B cell (primary cell): Measurements from ENCODE around the gene DHH. TPM values are rescaled to one million over a fixed set of nuclear protein-coding genes. Genes with fewer than 3 reads are reported as not detected.
A peak's percentile ranks its signal among the peaks of the same experiment; 100 is the strongest.

Experiments
- ATAC-seq: fragments of 200-7000 bp; cut with Tn5 transposase; one replicate; pipeline ENCODE4 v1.10.0; 2021; ENCODE audit warnings: low read depth, mild to moderate bottlenecking, moderate number of reproducible peaks, moderate library complexity
- CTCF ChIA-PET: fragments of 350-600 bp; sonication (Branson Sonifier 250); formaldehyde crosslinking; loops from one replicate; lab custom pipeline; 2021; ENCODE audit warnings: antibody characterized with exemption, inconsistent platforms; lab: Charles Lee
- POLR2A ChIA-PET: fragments of 350-600 bp; sonication (Branson Sonifier 250); formaldehyde crosslinking; loops from one replicate; lab custom pipeline; 2021; ENCODE audit warnings: antibody characterized with exemption; lab: Charles Lee
- DNase-seq: peaks from one replicate; pipeline ENCODE4 v3.0.0; 2013
- H2AFZ ChIP-seq: 2 replicates; pipeline ENCODE4 v1.6.1; 2012; ENCODE audit warnings: mild to moderate bottlenecking, low read depth, low read length; ENCODE audit not compliant: insufficient read depth, poor library complexity, severe bottlenecking
- H3K27ac ChIP-seq, 2 donors: 1 replicate in 1 of 2; 2 replicates in 1 of 2; pipeline ENCODE4 v1.5.1; 2012 to 2013; ENCODE audit warnings: low read length in 2 of 2, mild to moderate bottlenecking in 2 of 2, moderate library complexity in 1 of 2
- H3K27me3 ChIP-seq, 4 experiments: fragments of 200-600 bp in 1 of 4; sonication (generic) in 1 of 4; replicated peaks in 1 of 4; 1 replicate in 2 of 4; 2 replicates in 2 of 4; pipeline versions ENCODE4 v1.6.1 to v1.7.0; 2013 to 2016; ENCODE audit warnings: low read length in 3 of 4, mild to moderate bottlenecking in 2 of 4, mixed read lengths in 1 of 4, moderate library complexity in 1 of 4; ENCODE audit not compliant: insufficient read depth in 4 of 4, control insufficient read depth in 3 of 4; ENCODE audit errors: control extremely low read depth in 1 of 4
- H3K36me3 ChIP-seq, 2 experiments: replicated peaks in 1 of 2; 1 replicate in 1 of 2; 2 replicates in 1 of 2; pipeline versions ENCODE4 v1.6.1 to v1.7.1; 2013; ENCODE audit warnings: low read length in 1 of 2; ENCODE audit not compliant: insufficient read depth in 2 of 2, control insufficient read depth in 1 of 2; ENCODE audit errors: control extremely low read depth in 1 of 2, extremely low read depth in 1 of 2
- H3K4me1 ChIP-seq, 2 donors: fragments of 200-600 bp in 1 of 2; sonication (generic) in 1 of 2; 1 replicate in 1 of 2; 2 replicates in 1 of 2; pipeline versions ENCODE4 v1.5.1 to v1.6.1; 2013 to 2017; ENCODE audit warnings: low read length in 2 of 2; ENCODE audit not compliant: control insufficient read depth in 2 of 2, insufficient read depth in 2 of 2
- H3K4me2 ChIP-seq: replicated peaks from 2 replicates; pipeline ENCODE3; 2012; ENCODE audit warnings: mild to moderate bottlenecking, low read depth, low read length; ENCODE audit not compliant: poor library complexity, severe bottlenecking
- H3K4me3 ChIP-seq, 5 experiments: fragments of 200-600 bp in 1 of 5; sonication (generic) in 1 of 5; 1 replicate in 3 of 5; 2 replicates in 2 of 5; pipeline versions ENCODE4 v1.5.1 to v1.7.0; 2011 to 2016; ENCODE audit warnings: low read length in 4 of 5, mild to moderate bottlenecking in 4 of 5, low read depth in 2 of 5, control low read depth in 1 of 5, moderate library complexity in 1 of 5; ENCODE audit not compliant: insufficient read depth in 1 of 5; ENCODE audit errors: control extremely low read depth in 1 of 5, extremely low read depth in 1 of 5
- H3K79me2 ChIP-seq: fragments of 200-600 bp; sonication (generic); one replicate; pipeline ENCODE4 v1.6.0; 2016; ENCODE audit warnings: low read length; ENCODE audit not compliant: control insufficient read depth, insufficient read depth
- H3K9ac ChIP-seq: fragments of 200-600 bp; sonication (generic); 2 replicates; pipeline ENCODE4 v1.6.1; 2017; ENCODE audit warnings: mild to moderate bottlenecking, low read length, moderate library complexity
- H3K9me3 ChIP-seq, 3 donors: one replicate each; pipeline versions ENCODE4 v1.6.1 to v1.7.1; 2013; ENCODE audit warnings: low read length in 2 of 3; ENCODE audit not compliant: control insufficient read depth in 2 of 3, insufficient read depth in 1 of 3; ENCODE audit errors: control extremely low read depth in 1 of 3
- H4K20me1 ChIP-seq: 2 replicates; pipeline ENCODE4 v1.6.0; 2012; ENCODE audit warnings: mild to moderate bottlenecking, low read length; ENCODE audit not compliant: insufficient read depth, control insufficient read depth, poor library complexity, severe bottlenecking
- H3K27ac Mint-ChIP-seq: one replicate; pipeline ENCODE4 v1.8.0; 2021; ENCODE audit warnings: mixed read lengths
- H3K27me3 Mint-ChIP-seq: one replicate; pipeline ENCODE4 v1.8.0; 2021; ENCODE audit warnings: mixed read lengths
- H3K4me1 Mint-ChIP-seq: one replicate; pipeline ENCODE4 v1.8.0; 2021; ENCODE audit warnings: mixed read lengths
- H3K4me3 Mint-ChIP-seq: one replicate; pipeline ENCODE4 v1.8.0; 2021; ENCODE audit warnings: mixed read lengths
- H3K9me3 Mint-ChIP-seq: one replicate; pipeline ENCODE4 v1.8.0; 2022; ENCODE audit warnings: mixed read lengths; ENCODE audit not compliant: insufficient read depth
- EZH2 ChIP-seq: IDR thresholded peaks from 2 replicates; pipeline ENCODE4 v1.6.1; 2012; ENCODE audit warnings: borderline replicate concordance, low read depth, mild to moderate bottlenecking, moderate library complexity, low read length; ENCODE audit not compliant: insufficient read depth, poor library complexity, severe bottlenecking
- WGBS: methylation state at CpG from one replicate; pipeline ENCODE4 v1.1.5; 2013; ENCODE audit warnings: missing lambda C conversion rate; ENCODE audit not compliant: insufficient coverage; 5-methylcytosine and 5-hydroxymethylcytosine counted together
- intact Hi-C: fragments of 100-400 bp; cut with micrococcal nuclease; formaldehyde crosslinking; loops from one replicate; pipeline ENCODE4 v1.10.0; 2022
- polyA plus RNA-seq: library from polyadenylated mRNA; depleted of rRNA; stranded (reverse); fragments of >200 nt; gene quantifications from 2 replicates; pipeline ENCODE4 v1.2.3, GENCODE V29; 2012
- total RNA-seq, 2 donors: library from RNA; stranded (reverse); fragments of 120-200 nt in 1 of 2; gene quantifications; 1 replicate in 1 of 2; 2 replicates in 1 of 2; pipeline versions ENCODE4 v1.2.3 to v1.2.4, GENCODE V29; 2013 to 2022
- TF ChIP-seq, protein P1 (sequence below): fragments of 200-600 bp; IDR thresholded peaks from one replicate; pipeline ENCODE4 v1.8.0; 2022; ENCODE audit warnings: antibody characterized with exemption, mild to moderate bottlenecking

Gene DHH
- total and polyA plus RNA-seq, 2 donors (not counting 1 experiment from before 2014, with no cell fraction given) = 0.07 to 0.81 TPM

DNA sequence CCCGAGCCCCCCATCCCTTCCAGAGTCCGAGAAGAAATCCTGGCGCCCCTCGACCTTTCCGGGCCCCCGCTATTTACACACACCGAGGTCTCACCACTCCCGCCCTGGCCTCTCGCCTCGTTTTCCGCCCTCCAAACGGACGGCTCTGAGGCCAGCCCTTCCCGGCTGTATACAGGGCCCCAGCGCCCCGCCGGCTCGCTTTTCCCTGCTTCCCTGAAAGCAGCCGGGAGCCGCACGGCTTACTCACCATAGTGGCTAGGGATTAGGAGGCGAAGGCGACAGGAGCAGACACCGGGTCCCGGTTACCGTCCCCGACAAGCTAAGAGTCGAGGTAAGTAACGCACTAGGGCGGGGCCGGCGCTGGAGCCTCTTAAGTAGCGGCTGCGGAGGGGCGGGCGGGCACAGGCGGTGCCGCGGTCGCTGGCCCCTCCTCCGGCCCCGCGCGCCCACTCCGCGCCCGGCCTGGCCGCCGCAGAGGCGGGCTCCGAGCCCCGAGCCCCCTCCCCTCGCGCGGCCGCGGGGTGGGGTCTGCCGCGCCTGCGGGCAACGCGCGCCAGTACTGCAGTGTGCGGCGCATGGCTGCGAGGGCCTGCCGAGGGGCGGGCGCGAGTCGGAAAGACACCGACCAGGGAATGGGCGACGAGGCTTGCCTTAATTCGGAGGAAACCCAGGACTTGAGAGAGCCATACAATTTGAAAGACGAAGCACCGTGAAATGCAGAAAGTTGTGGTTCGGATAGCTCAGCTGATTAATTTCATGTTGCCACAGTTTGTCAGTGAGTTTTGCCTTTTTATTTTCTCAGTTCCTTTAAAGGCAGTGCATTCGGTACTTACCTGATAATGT is 36.7 kb upstream of the DHH start, which contains the start of gene TUBA1B:
Gene TUBA1B (minus strand): TSS at position 345 of the 843 bp plus-strand sequence. CDS start 95 bp downstream, at position 250.
- H3K9me3 ChIP-seq = no peaks in the 10 kb centered on the region
- peaks cover 56% of the 10 kb centered on the region for H3K4me1 Mint-ChIP-seq
- no peaks in the 10 kb centered on the region for H3K27me3 ChIP-seq
- peaks cover 11 to 33% of the 10 kb centered on the region in 2 experiments for H3K36me3 ChIP-seq
- CTCF ChIA-PET = interaction anchor here (0.7 to 5.0 kb wide), 21 partner anchors 11 to 236 kb away, joined by 3 to 60 read pairs (median 4); partner anchors contain the start of genes KMT2D, LMBR1L, RHEBL1 and SPATS2
- H3K27ac ChIP-seq = peak within 1 kb of the TSS; percentile 93 to 98
- POLR2A ChIA-PET = interaction anchor here (0.5 to 4.9 kb wide), 22 partner anchors 8 to 235 kb away, joined by 3 to 110 read pairs (median 5); partner anchors contain the start of genes ARF3, DHH, LMBR1L and RHEBL1
- peak within 1 kb of the TSS; percentile 99 for H3K9ac ChIP-seq
- H3K27me3 Mint-ChIP-seq = no peaks in the 10 kb centered on the region
- H3K4me3 Mint-ChIP-seq = peak within 1 kb of the TSS; percentile 97
- under 1% methylated on average over 79 of the region's 79 CpGs for WGBS
- no peaks in the 10 kb centered on the region for H3K9me3 Mint-ChIP-seq
- H3K27ac Mint-ChIP-seq = peak within 1 kb of the TSS; percentile 99
- intact Hi-C loops = loop anchor here (2.0 to 5.0 kb wide), 3 partner anchors 30 to 491 kb away; partner anchors contain the start of genes KMT2D and PRPF40B
- H3K4me3 ChIP-seq = peak within 1 kb of the TSS; percentile 94 to 100 (median 100)
- peaks cover 32% of the 10 kb centered on the region for H4K20me1 ChIP-seq
- DNase-seq = peak; percentile 96
- TF ChIP-seq, protein P1, sequence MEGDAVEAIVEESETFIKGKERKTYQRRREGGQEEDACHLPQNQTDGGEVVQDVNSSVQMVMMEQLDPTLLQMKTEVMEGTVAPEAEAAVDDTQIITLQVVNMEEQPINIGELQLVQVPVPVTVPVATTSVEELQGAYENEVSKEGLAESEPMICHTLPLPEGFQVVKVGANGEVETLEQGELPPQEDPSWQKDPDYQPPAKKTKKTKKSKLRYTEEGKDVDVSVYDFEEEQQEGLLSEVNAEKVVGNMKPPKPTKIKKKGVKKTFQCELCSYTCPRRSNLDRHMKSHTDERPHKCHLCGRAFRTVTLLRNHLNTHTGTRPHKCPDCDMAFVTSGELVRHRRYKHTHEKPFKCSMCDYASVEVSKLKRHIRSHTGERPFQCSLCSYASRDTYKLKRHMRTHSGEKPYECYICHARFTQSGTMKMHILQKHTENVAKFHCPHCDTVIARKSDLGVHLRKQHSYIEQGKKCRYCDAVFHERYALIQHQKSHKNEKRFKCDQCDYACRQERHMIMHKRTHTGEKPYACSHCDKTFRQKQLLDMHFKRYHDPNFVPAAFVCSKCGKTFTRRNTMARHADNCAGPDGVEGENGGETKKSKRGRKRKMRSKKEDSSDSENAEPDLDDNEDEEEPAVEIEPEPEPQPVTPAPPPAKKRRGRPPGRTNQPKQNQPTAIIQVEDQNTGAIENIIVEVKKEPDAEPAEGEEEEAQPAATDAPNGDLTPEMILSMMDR = no peak
- no peak for TF ChIP-seq EZH2
- peaks cover 37% of the 10 kb centered on the region for H3K79me2 ChIP-seq
- peak within 1 kb of the TSS; percentile 96 for H3K4me2 ChIP-seq
- peaks cover 28 to 36% of the 10 kb centered on the region in 2 donors for H3K4me1 ChIP-seq
- peak; percentile 80 for ATAC-seq
- peak within 1 kb of the TSS; percentile 67 for H2AFZ ChIP-seq
